ENCODE measurements around the gene ANXA6.

GRCh38 chr5:151079838-151080612 lies 77.6 kb downstream of the ANXA6 start:
- TF ChIP-seq CTCF (IDR thresholded peaks at IDR 0.05) (no peak), POLR2A (IDR thresholded peaks at IDR 0.05) (no peak), POLR2AphosphoS5 (IDR thresholded peaks at IDR 0.05) (no peak), EP300 (IDR thresholded peaks at IDR 0.05) (no peak)

Data from gastroesophageal sphincter (tissue), 3 donors.